ENCODE measurements around the gene RPL4. TPM values are rescaled to one million over a fixed set of nuclear protein-coding genes. Genes with fewer than 3 reads are reported as not detected.

RPL4 gene
- total and polyA plus RNA-seq, 2 donors (not counting 1 experiment from before 2014, with no cell fraction given), result 2,546 to 2,691 TPM

- H3K27me3 Mint-ChIP-seq, result no peaks in the 10 kb centered on the region
- H3K4me2 ChIP-seq (replicated peaks; ENCODE audit: low read depth, low read length, poor library complexity, severe bottlenecking), result no peak overlapping the region
- intact Hi-C loops (cut with micrococcal nuclease), result loop anchor here (10.0 kb wide), 1 partner anchor 959 kb away; the partner anchor contains the start of gene HACD3
These were observed 10.4 kb downstream of the RPL4 start for GRCh38 chr15:66494262-66494661.

More at GRCh38 chr15:66494262-66494661, 10.4 kb downstream of the RPL4 start:
- Mint-ChIP-seq H3K4me3 (no peak overlapping the region), H3K27ac (peak overlapping the region; percentile 5), H3K4me1 (peaks cover 21% of the 10 kb centered on the region), H3K9me3 (ENCODE audit: insufficient read depth) (no peaks in the 10 kb centered on the region)
- Histone ChIP-seq H3K9me3 (ENCODE audit: control extremely low read depth in 1 of 3, control insufficient read depth in 2 of 3, insufficient read depth in 1 of 3, low read length in 2 of 3) (no peaks in the 10 kb centered on the region), H2AFZ (ENCODE audit: insufficient read depth, low read depth, low read length, poor library complexity, severe bottlenecking) (no peak overlapping the region), H3K9ac (ENCODE audit: low read length) (no peak overlapping the region), H3K4me3 (ENCODE audit: control extremely low read depth in 1 of 5, extremely low read depth in 1 of 5, insufficient read depth in 1 of 5, low read depth in 2 of 5, low read length in 4 of 5) (no peak overlapping the region), H3K36me3 (replicated peaks in 1 of 2; ENCODE audit: control extremely low read depth in 1 of 2, control insufficient read depth in 1 of 2, extremely low read depth in 1 of 2, insufficient read depth in 2 of 2, low read length in 1 of 2) (peaks cover 19 to 74% of the 10 kb centered on the region in 2 experiments), H3K27ac (ENCODE audit: low read length in 2 of 2) (peak overlapping the region in 1 of 2 donors; percentile 54), H3K79me2 (ENCODE audit: control insufficient read depth, insufficient read depth, low read length) (peaks cover 24% of the 10 kb centered on the region), H3K27me3 (replicated peaks in 1 of 4; ENCODE audit: control extremely low read depth in 1 of 4, control insufficient read depth in 3 of 4, insufficient read depth in 4 of 4, low read length in 3 of 4) (no peaks in the 10 kb centered on the region), H3K4me1 (ENCODE audit: control insufficient read depth in 2 of 2, insufficient read depth in 2 of 2, low read length in 2 of 2) (peaks cover 14 to 23% of the 10 kb centered on the region in 2 donors), H4K20me1 (ENCODE audit: control insufficient read depth, insufficient read depth, low read length, poor library complexity, severe bottlenecking) (peaks cover 8% of the 10 kb centered on the region)
- ATAC-seq (ENCODE audit: low read depth) (no peak), DNase-seq (no peak)
- WGBS (ENCODE audit: insufficient coverage), result no CpG with 5 or more reads among the region's 2 CpGs
- CTCF ChIA-PET, result interaction anchor here (1.2 kb wide), 1 partner anchor 13 kb away, joined by 3 read pairs; no protein-coding TSS in a partner anchor
- TF ChIP-seq EZH2 (IDR thresholded peaks at IDR 0.05; ENCODE audit: borderline replicate concordance, insufficient read depth, low read depth, low read length, poor library complexity, severe bottlenecking), result no peak
- TF ChIP-seq CTCF (IDR thresholded peaks at IDR 0.05), result no peak
- POLR2A ChIA-PET, result interaction anchor here (0.5 kb wide), 1 partner anchor 220 kb away, joined by 3 read pairs; no protein-coding TSS in a partner anchor

All from B cell (primary cell).